Measurements from ENCODE around the gene RPS10.

- TF ChIP-seq CTCF (IDR thresholded peaks at IDR 0.05; ENCODE audit: insufficient read depth, low read length, poor library complexity, severe bottlenecking): no peak
- no peak for TF ChIP-seq EZH2phosphoT487 (conservative IDR thresholded peaks at IDR 0.05; ENCODE audit: low read length)
Measured at GRCh38 chr6:34457382-34457741, 31.5 kb upstream of the RPS10 start.

All from SU-DHL-6 (cell line).